Loucy (cell line): ENCODE data around the gene PCBP3.

Source experiments
- H2AFZ ChIP-seq: fragments of 200-600 bp; sonication (generic); 2 replicates; pipeline ENCODE4 v1.6.0; 2016; ENCODE audit warnings: antibody characterized with exemption, mild to moderate bottlenecking, low read length, moderate library complexity
- H3F3A ChIP-seq: fragments of 200-600 bp; 2 replicates; pipeline ENCODE4 v1.6.0; 2016; ENCODE audit warnings: antibody characterized with exemption, low read depth, mild to moderate bottlenecking
- H3K27me3 ChIP-seq: fragments of 200-600 bp; sonication (generic); 2 replicates; pipeline ENCODE4 v1.6.1; 2014; ENCODE audit warnings: low read length, mild to moderate bottlenecking; ENCODE audit not compliant: insufficient read depth, poor library complexity, severe bottlenecking
- H3K36me3 ChIP-seq: fragments of 200-600 bp; sonication (generic); 2 replicates; pipeline ENCODE4 v1.6.1; 2016; ENCODE audit warnings: low read length; ENCODE audit not compliant: insufficient read depth
- H3K4me1 ChIP-seq: fragments of 200-600 bp; sonication (generic); 2 replicates; pipeline ENCODE4 v1.5.1; 2014; ENCODE audit warnings: low read length, mild to moderate bottlenecking; ENCODE audit not compliant: insufficient read depth, poor library complexity, severe bottlenecking
- H3K4me2 ChIP-seq: fragments of 200-600 bp; sonication (generic); 2 replicates; pipeline ENCODE4 v1.6.0; 2014; ENCODE audit warnings: antibody characterized with exemption, low read length, low read depth, mild to moderate bottlenecking; ENCODE audit not compliant: poor library complexity, severe bottlenecking
- H3K4me3 ChIP-seq: fragments of 200-600 bp; sonication (generic); 2 replicates; pipeline ENCODE4 v1.5.1; 2014; ENCODE audit warnings: low read length, mild to moderate bottlenecking, mixed read lengths; ENCODE audit not compliant: poor library complexity, severe bottlenecking
- H3K79me2 ChIP-seq: fragments of 200-600 bp; sonication (generic); 2 replicates; pipeline ENCODE4 v1.6.1; 2014; ENCODE audit warnings: low read length; ENCODE audit not compliant: insufficient read depth
- H3K9ac ChIP-seq: fragments of 200-600 bp; sonication (generic); 2 replicates; pipeline ENCODE4 v1.6.0; 2014; ENCODE audit warnings: mild to moderate bottlenecking, low read depth, low read length, moderate library complexity; ENCODE audit not compliant: poor library complexity, severe bottlenecking
- H3K9me2 ChIP-seq: fragments of 200-600 bp; sonication (generic); replicated peaks from 2 replicates; pipeline ENCODE4 v1.6.1; 2016; ENCODE audit warnings: low read depth, low read length, mixed read lengths
- H3K9me3 ChIP-seq: fragments of 200-600 bp; sonication (generic); 2 replicates; pipeline ENCODE4 v1.6.1; 2014; ENCODE audit warnings: mild to moderate bottlenecking, antibody characterized with exemption, low read length, low read depth; ENCODE audit not compliant: insufficient read depth
- H4K20me1 ChIP-seq: fragments of 200-600 bp; sonication (generic); 2 replicates; pipeline ENCODE4 v1.6.0; 2014; ENCODE audit warnings: antibody characterized with exemption, low read length, mild to moderate bottlenecking; ENCODE audit not compliant: insufficient read depth, poor library complexity, severe bottlenecking
- CTCF ChIP-seq: fragments of 200-600 bp; sonication (generic); conservative IDR thresholded peaks from 2 replicates; pipeline ENCODE4 v1.5.1; 2014; ENCODE audit warnings: mild to moderate bottlenecking, antibody characterized with exemption, low read length
- EZH2phosphoT487 ChIP-seq: fragments of 200-600 bp; IDR thresholded peaks from 2 replicates; pipeline ENCODE4 v1.6.1; 2018; ENCODE audit warnings: antibody characterized with exemption, mild to moderate bottlenecking, moderate library complexity, borderline replicate concordance

The PCBP3 gene

GRCh38 chr21:45934554-45934953 is 291.0 kb downstream of the PCBP3 start:
- H3K4me2 ChIP-seq: no peak overlapping the region
- no peaks in the 10 kb centered on the region for H4K20me1 ChIP-seq
- no peak overlapping the region for H2AFZ ChIP-seq
- H3K27me3 ChIP-seq: no peaks in the 10 kb centered on the region
- H3F3A ChIP-seq: no peaks in the 10 kb centered on the region
- no peak for TF ChIP-seq EZH2phosphoT487
- no peak for TF ChIP-seq CTCF
- H3K36me3 ChIP-seq: no peaks in the 10 kb centered on the region
- no peaks in the 10 kb centered on the region for H3K79me2 ChIP-seq
- no peaks in the 10 kb centered on the region for H3K9me2 ChIP-seq
- no peak overlapping the region for H3K9ac ChIP-seq
- no peak overlapping the region for H3K4me3 ChIP-seq
- H3K9me3 ChIP-seq: peaks cover 20% of the 10 kb centered on the region; the same call in 1 of the 2 replicates
- no peaks in the 10 kb centered on the region for H3K4me1 ChIP-seq

DNA sequence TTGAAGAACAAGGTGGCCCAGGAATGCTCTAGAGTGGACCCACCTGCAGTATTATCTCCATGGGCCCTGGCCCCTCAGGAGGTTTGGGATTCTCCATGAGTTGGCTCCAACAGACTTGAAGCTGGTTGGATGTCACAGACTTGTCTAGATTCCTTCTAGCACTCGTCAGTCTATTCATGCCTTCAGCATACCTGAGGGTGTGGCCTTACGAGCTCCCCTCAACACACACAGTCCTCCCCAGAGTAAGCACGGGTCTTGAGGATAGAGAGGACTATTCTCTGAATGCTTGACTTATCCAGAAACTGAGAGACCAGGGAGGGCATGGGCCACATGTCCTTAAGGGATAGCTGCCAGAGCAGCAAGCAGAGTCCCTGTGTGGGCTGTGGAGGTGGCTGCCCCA is 292.1 kb downstream of the PCBP3 start:
- H3F3A ChIP-seq: no peaks in the 10 kb centered on the region
- H3K9me3 ChIP-seq: peaks cover 20% of the 10 kb centered on the region; the same call in 1 of the 2 replicates
- no peak overlapping the region for H3K4me2 ChIP-seq
- H3K36me3 ChIP-seq: no peaks in the 10 kb centered on the region
- no peaks in the 10 kb centered on the region for H3K4me1 ChIP-seq
- H3K9me2 ChIP-seq: no peaks in the 10 kb centered on the region
- no peaks in the 10 kb centered on the region for H4K20me1 ChIP-seq
- H2AFZ ChIP-seq: no peak overlapping the region
- H3K9ac ChIP-seq: no peak overlapping the region
- H3K79me2 ChIP-seq: no peaks in the 10 kb centered on the region
- H3K27me3 ChIP-seq: no peaks in the 10 kb centered on the region
- TF ChIP-seq CTCF (no peak), EZH2phosphoT487 (no peak)
- H3K4me3 ChIP-seq: no peak overlapping the region

DNA sequence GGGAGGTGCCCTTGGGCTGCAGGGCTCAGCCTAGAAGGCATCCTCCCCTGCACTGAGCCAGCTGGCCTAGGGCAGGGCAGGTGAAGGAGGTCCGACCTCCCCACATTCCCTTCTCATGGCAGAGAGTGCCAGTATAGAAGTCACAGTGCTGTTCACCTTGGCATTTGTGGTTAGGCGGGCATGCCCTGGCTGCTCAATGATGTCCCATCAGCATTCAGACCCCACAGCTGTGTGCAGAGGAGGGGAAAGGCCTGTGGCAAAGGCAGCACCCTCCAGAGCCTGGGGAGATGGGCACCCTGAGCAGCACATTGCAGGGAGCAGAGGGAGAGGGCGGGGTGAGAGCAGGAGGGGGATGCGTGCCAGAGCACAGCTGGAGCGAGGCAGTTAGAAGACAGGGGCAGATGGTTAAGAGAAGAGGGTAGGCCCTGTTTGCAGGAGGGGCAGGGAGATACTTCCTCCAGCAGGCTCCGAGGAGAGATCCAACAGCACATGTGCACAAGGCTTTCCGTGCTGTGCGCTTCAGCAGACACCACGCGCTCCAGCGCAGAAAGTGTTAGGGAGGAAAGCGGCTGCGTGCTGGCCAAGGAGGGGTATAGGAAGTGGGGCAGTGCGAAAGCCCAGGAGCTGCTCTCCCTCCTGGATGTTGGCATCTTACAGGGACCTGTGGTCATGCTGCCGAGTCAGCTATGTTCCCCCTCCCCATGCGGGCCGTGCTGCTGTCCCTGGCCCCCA is 294.4 kb downstream of the PCBP3 start:
- Histone ChIP-seq H3K9me3 (peaks cover 20% of the 10 kb centered on the region; the same call in 1 of the 2 replicates), H3K4me1 (no peaks in the 10 kb centered on the region), H2AFZ (no peak overlapping the region), H3K4me2 (no peak overlapping the region), H3K36me3 (no peaks in the 10 kb centered on the region), H3K4me3 (no peak overlapping the region), H3K9me2 (no peaks in the 10 kb centered on the region), H3K9ac (no peak overlapping the region), H3K27me3 (no peaks in the 10 kb centered on the region), H3F3A (no peaks in the 10 kb centered on the region), H4K20me1 (no peaks in the 10 kb centered on the region), H3K79me2 (no peaks in the 10 kb centered on the region)
- TF ChIP-seq CTCF (no peak), EZH2phosphoT487 (no peak)
